Mesendoderm (in vitro differentiated cells): Measurements from ENCODE around the gene STK10.

Experiments
- DNase-seq: peaks from one replicate; pipeline ENCODE4 v3.0.0; 2013
- H2AK5ac ChIP-seq: 2 replicates; pipeline ENCODE4 v1.6.1; 2013; ENCODE audit warnings: low read length, inconsistent platforms
- H2BK120ac ChIP-seq: 2 replicates; pipeline ENCODE4 v1.6.1; 2013; ENCODE audit warnings: low read depth, mild to moderate bottlenecking, low read length, moderate library complexity, mixed read lengths
- H2BK15ac ChIP-seq: replicated peaks from 2 replicates; pipeline ENCODE4 v1.6.1; 2013; ENCODE audit warnings: low read depth, mild to moderate bottlenecking, moderate library complexity
- H2BK5ac ChIP-seq: 2 replicates; pipeline ENCODE4 v1.6.1; 2013; ENCODE audit warnings: low read length, inconsistent platforms
- H3K18ac ChIP-seq: 2 replicates; pipeline ENCODE4 v1.6.1; 2013; ENCODE audit warnings: mild to moderate bottlenecking, low read length, mixed read lengths
- H3K23ac ChIP-seq: one replicate; pipeline ENCODE4 v1.6.1; 2013; ENCODE audit warnings: low read length
- H3K27ac ChIP-seq: 2 replicates; pipeline ENCODE4 v1.5.1; 2013; ENCODE audit warnings: low read depth, mild to moderate bottlenecking, inconsistent platforms, low read length, moderate library complexity
- H3K27me3 ChIP-seq: 2 replicates; pipeline ENCODE4 v1.6.1; 2013; ENCODE audit warnings: low read length, control low read depth, mild to moderate bottlenecking, inconsistent platforms; ENCODE audit not compliant: insufficient read depth, poor library complexity
- H3K36me3 ChIP-seq: 2 replicates; pipeline ENCODE4 v1.6.1; 2013; ENCODE audit warnings: low read length, inconsistent platforms; ENCODE audit not compliant: control insufficient read depth, insufficient read depth
- H3K4ac ChIP-seq: one replicate; pipeline ENCODE4 v1.6.1; 2013; ENCODE audit warnings: low read depth, mild to moderate bottlenecking, low read length, moderate library complexity
- H3K4me1 ChIP-seq: 2 replicates; pipeline ENCODE4 v1.6.1; 2013; ENCODE audit warnings: low read depth, low read length, inconsistent platforms; ENCODE audit not compliant: control insufficient read depth
- H3K4me2 ChIP-seq: 2 replicates; pipeline ENCODE4 v1.6.1; 2013; ENCODE audit warnings: low read length
- H3K4me3 ChIP-seq: 2 replicates; pipeline ENCODE4 v1.5.1; 2013; ENCODE audit warnings: mild to moderate bottlenecking, low read length
- H3K56ac ChIP-seq: one replicate; pipeline ENCODE4 v1.6.1; 2013; ENCODE audit warnings: low read length
- H3K79me1 ChIP-seq: 2 replicates; pipeline ENCODE4 v1.6.1; 2013; ENCODE audit warnings: low read length, inconsistent platforms
- H3K79me2 ChIP-seq: 2 replicates; pipeline ENCODE4 v1.6.1; 2013; ENCODE audit warnings: mild to moderate bottlenecking, low read length; ENCODE audit not compliant: control insufficient read depth, insufficient read depth
- H3K9ac ChIP-seq: 2 replicates; pipeline ENCODE4 v1.6.1; 2013; ENCODE audit warnings: low read length, inconsistent platforms
- H4K5ac ChIP-seq: one replicate; pipeline ENCODE4 v1.6.1; 2013; ENCODE audit warnings: low read length
- H4K8ac ChIP-seq: one replicate; pipeline ENCODE4 v1.6.1; 2013; ENCODE audit warnings: low read depth, mild to moderate bottlenecking, control low read depth, low read length, moderate library complexity
- WGBS: extraction: QIAGEN DNeasy Blood & Tissue Kit; methylation state at CpG from one replicate; pipeline ENCODE4 v1.1.7; 2013; ENCODE audit warnings: low lambda C conversion rate, missing lambda C conversion rate; ENCODE audit not compliant: insufficient coverage; ENCODE audit errors: extremely low coverage; 5-methylcytosine and 5-hydroxymethylcytosine counted together

Gene STK10

GRCh38 chr5:172113036-172113435 is 75.0 kb downstream of the STK10 start:
- no peak overlapping the region for H3K56ac ChIP-seq
- no peak overlapping the region for H2AK5ac ChIP-seq
- H3K4me3 ChIP-seq: no peak overlapping the region
- H3K18ac ChIP-seq: no peak overlapping the region
- H3K27ac ChIP-seq: no peak overlapping the region
- H3K4ac ChIP-seq: no peak overlapping the region
- H4K8ac ChIP-seq: no peak overlapping the region
- DNase-seq: no peak
- no peak overlapping the region for H4K5ac ChIP-seq
- no peak overlapping the region for H2BK5ac ChIP-seq
- no peaks in the 10 kb centered on the region for H3K79me1 ChIP-seq
- WGBS: no CpG with 5 or more reads among the region's 7 CpGs
- no peaks in the 10 kb centered on the region for H3K27me3 ChIP-seq
- H2BK15ac ChIP-seq: no peak overlapping the region
- H3K9ac ChIP-seq: no peak overlapping the region
- H3K79me2 ChIP-seq: no peaks in the 10 kb centered on the region
- no peaks in the 10 kb centered on the region for H3K36me3 ChIP-seq
- H3K4me1 ChIP-seq: no peaks in the 10 kb centered on the region
- H3K23ac ChIP-seq: no peak overlapping the region
- H2BK120ac ChIP-seq: no peak overlapping the region
- H3K4me2 ChIP-seq: no peak overlapping the region

GRCh38 chr5:172111852-172112225 is 76.2 kb downstream of the STK10 start:
- Histone ChIP-seq H2BK120ac (no peak overlapping the region), H2AK5ac (no peak overlapping the region), H3K4ac (no peak overlapping the region), H3K79me2 (no peaks in the 10 kb centered on the region), H3K27me3 (no peaks in the 10 kb centered on the region), H4K5ac (no peak overlapping the region), H2BK15ac (no peak overlapping the region), H3K9ac (no peak overlapping the region), H2BK5ac (no peak overlapping the region), H3K4me2 (no peak overlapping the region), H3K79me1 (no peaks in the 10 kb centered on the region), H3K27ac (no peak overlapping the region), H3K4me1 (no peaks in the 10 kb centered on the region), H3K23ac (no peak overlapping the region), H3K56ac (no peak overlapping the region), H3K4me3 (no peak overlapping the region), H3K36me3 (no peaks in the 10 kb centered on the region), H3K18ac (no peak overlapping the region), H4K8ac (no peak overlapping the region)
- no peak for DNase-seq

- no peak overlapping the region for H3K4me3 ChIP-seq
- H3K79me1 ChIP-seq: no peaks in the 10 kb centered on the region
- no peaks in the 10 kb centered on the region for H3K36me3 ChIP-seq
- no peak overlapping the region for H3K27ac ChIP-seq
- no peaks in the 10 kb centered on the region for H3K4me1 ChIP-seq
- H2BK120ac ChIP-seq: no peak overlapping the region
- no peak overlapping the region for H4K5ac ChIP-seq
- no peak overlapping the region for H3K23ac ChIP-seq
- H4K8ac ChIP-seq: no peak overlapping the region
- H2AK5ac ChIP-seq: no peak overlapping the region
- H3K27me3 ChIP-seq: no peaks in the 10 kb centered on the region
- no peak overlapping the region for H2BK15ac ChIP-seq
- H3K4ac ChIP-seq: no peak overlapping the region
- H3K9ac ChIP-seq: no peak overlapping the region
- no peak overlapping the region for H3K4me2 ChIP-seq
- no peak overlapping the region for H2BK5ac ChIP-seq
- WGBS: no CpG with 5 or more reads among the region's 17 CpGs
- no peaks in the 10 kb centered on the region for H3K79me2 ChIP-seq
- no peak for DNase-seq
- H3K18ac ChIP-seq: no peak overlapping the region
- no peak overlapping the region for H3K56ac ChIP-seq
Measured at GRCh38 chr5:172110921-172111851, 76.8 kb downstream of the STK10 start.

- Histone ChIP-seq H3K79me2 (no peaks in the 10 kb centered on the region), H4K8ac (no peak overlapping the region), H3K27ac (no peak overlapping the region), H4K5ac (no peak overlapping the region), H3K23ac (no peak overlapping the region), H3K18ac (no peak overlapping the region), H3K79me1 (no peaks in the 10 kb centered on the region), H3K27me3 (no peaks in the 10 kb centered on the region), H3K9ac (no peak overlapping the region), H3K36me3 (no peaks in the 10 kb centered on the region), H2BK5ac (no peak overlapping the region), H2BK15ac (no peak overlapping the region), H2AK5ac (no peak overlapping the region), H3K4me2 (no peak overlapping the region), H3K56ac (no peak overlapping the region), H2BK120ac (no peak overlapping the region), H3K4me3 (no peak overlapping the region), H3K4ac (no peak overlapping the region), H3K4me1 (no peaks in the 10 kb centered on the region)
- WGBS: no CpG with 5 or more reads among the region's 14 CpGs
- DNase-seq: no peak
Measured at GRCh38 chr5:172110260-172110815, 77.7 kb downstream of the STK10 start.

- no peaks in the 10 kb centered on the region for H3K79me1 ChIP-seq
- no peak overlapping the region for H3K18ac ChIP-seq
- H3K79me2 ChIP-seq: no peaks in the 10 kb centered on the region
- H3K56ac ChIP-seq: no peak overlapping the region
- no peak for DNase-seq
- H3K4me1 ChIP-seq: no peaks in the 10 kb centered on the region
- no peak overlapping the region for H4K8ac ChIP-seq
- H2BK15ac ChIP-seq: no peak overlapping the region
- H3K36me3 ChIP-seq: no peaks in the 10 kb centered on the region
- no peak overlapping the region for H3K4me2 ChIP-seq
- WGBS: no CpG with 5 or more reads among the region's 8 CpGs
- H3K27ac ChIP-seq: no peak overlapping the region
- no peak overlapping the region for H2BK120ac ChIP-seq
- no peak overlapping the region for H4K5ac ChIP-seq
- no peak overlapping the region for H2AK5ac ChIP-seq
- H3K4me3 ChIP-seq: no peak overlapping the region
- H3K9ac ChIP-seq: no peak overlapping the region
- no peak overlapping the region for H3K23ac ChIP-seq
- no peaks in the 10 kb centered on the region for H3K27me3 ChIP-seq
- H3K4ac ChIP-seq: no peak overlapping the region
- H2BK5ac ChIP-seq: no peak overlapping the region
Measured at GRCh38 chr5:172109749-172110148, 78.3 kb downstream of the STK10 start.
